ENCODE data around the gene NSMF. TPM values are rescaled to one million over a fixed set of nuclear protein-coding genes. Genes with fewer than 3 reads are reported as not detected.

The NSMF gene
- total RNA-seq, 1 donor: 22.0 TPM

DNA sequence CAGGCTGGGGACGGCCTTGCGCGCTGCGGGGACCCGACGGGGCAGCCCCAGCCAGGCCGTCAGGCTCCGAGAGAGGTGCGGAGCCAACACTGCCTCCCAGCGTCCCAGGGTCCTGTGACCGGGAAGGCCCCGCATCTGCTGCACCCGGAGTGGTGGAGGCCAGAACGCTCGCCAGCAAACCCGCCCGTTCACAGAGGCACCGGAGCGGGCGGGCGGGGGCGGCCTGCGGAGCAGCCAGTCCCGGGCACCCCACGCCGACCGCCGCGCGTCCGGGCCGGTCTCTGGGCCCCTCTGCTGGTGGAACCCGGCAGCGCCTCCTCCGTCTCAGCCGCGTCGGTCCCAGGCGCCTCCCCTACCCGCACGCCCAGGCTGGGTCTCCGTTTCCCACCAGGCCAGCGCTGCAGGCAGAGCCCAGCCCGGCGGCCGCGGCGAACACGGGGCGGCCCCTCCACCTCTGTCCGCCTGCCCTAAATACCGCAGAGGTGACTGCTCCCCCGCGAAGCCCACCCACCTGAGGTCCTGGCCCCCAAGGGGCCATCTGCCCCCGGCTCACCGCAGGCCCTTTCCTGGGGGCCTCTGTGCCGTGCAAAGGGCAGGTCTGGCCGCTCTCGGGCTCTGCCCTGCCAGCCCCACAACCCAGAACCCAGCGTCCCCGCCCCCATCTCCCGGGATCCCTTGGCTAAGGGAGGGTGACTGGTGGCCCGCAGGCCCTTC lies 52.1 kb downstream of the NSMF start:
- TF ChIP-seq, protein P1, sequence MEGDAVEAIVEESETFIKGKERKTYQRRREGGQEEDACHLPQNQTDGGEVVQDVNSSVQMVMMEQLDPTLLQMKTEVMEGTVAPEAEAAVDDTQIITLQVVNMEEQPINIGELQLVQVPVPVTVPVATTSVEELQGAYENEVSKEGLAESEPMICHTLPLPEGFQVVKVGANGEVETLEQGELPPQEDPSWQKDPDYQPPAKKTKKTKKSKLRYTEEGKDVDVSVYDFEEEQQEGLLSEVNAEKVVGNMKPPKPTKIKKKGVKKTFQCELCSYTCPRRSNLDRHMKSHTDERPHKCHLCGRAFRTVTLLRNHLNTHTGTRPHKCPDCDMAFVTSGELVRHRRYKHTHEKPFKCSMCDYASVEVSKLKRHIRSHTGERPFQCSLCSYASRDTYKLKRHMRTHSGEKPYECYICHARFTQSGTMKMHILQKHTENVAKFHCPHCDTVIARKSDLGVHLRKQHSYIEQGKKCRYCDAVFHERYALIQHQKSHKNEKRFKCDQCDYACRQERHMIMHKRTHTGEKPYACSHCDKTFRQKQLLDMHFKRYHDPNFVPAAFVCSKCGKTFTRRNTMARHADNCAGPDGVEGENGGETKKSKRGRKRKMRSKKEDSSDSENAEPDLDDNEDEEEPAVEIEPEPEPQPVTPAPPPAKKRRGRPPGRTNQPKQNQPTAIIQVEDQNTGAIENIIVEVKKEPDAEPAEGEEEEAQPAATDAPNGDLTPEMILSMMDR (IDR thresholded peaks at IDR 0.05; ENCODE audit: insufficient read depth, low read depth, low read length): peak; percentile 72
- DNase-seq (ENCODE audit: low read depth): peak; percentile 59
- H3K4me3 ChIP-seq (ENCODE audit: low read depth, low read length): peak overlapping the region; percentile 43

DNA sequence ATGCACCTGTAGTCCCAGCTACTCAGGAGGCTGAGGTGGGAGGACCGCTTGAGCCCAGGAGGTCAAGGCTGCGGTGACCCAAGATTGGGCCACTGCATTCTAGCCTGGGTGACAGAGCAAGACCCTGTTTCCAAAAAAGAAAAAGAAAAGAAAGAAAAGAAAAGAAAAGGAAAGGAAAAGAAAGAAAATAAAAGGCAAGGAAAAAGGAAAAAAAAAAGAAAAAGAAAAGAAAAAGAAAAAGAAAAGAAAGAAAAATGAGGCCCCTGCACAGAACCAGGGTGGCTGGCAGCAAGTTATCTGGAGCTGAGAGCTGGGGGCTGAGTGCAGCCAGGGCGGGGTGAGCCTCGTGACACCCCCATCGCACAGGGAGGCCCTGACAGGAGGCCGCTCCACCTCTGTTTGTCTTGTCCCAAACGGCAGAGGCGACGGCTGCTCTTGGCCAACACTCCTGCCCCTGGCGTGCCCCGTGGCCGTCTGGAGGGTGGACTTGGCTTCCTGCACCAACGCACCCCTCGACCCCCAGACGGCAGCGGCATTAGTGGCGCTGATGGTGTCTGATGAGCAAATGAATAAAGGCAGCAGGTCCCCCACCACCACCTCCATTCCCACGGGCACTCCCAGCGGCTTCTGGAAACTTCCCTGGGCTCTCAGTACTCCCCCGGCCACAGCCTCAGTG lies 52.9 kb downstream of the NSMF start:
- peak overlapping the region; percentile 43 for H3K4me3 ChIP-seq (ENCODE audit: low read depth, low read length)
- TF ChIP-seq, protein P1 (IDR thresholded peaks at IDR 0.05; ENCODE audit: insufficient read depth, low read depth, low read length): no peak
- no peak for DNase-seq (ENCODE audit: low read depth)

DNA sequence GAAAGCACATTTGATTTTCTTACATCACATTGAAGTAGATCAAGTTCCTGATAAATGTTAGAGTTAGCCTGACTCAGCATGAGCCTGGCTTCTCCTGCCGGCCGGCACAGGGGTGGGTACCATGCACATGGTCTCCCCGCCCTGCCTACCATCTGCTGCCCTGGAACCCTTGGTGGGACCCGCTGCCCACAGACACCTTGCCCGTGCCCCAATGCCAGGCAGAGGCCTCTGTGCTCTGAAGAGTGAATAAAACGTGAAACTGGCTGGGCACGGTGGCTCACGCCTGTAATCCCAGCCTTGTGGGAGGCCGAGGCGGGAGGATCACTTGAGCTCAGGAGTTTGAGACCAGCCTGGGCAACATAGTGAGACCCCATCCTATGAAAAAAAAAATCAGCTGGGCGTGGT lies 53.5 kb downstream of the NSMF start:
- DNase-seq (ENCODE audit: low read depth): no peak
- TF ChIP-seq, protein P1 (IDR thresholded peaks at IDR 0.05; ENCODE audit: insufficient read depth, low read depth, low read length): no peak
- H3K4me3 ChIP-seq (ENCODE audit: low read depth, low read length): no peak overlapping the region

DNA sequence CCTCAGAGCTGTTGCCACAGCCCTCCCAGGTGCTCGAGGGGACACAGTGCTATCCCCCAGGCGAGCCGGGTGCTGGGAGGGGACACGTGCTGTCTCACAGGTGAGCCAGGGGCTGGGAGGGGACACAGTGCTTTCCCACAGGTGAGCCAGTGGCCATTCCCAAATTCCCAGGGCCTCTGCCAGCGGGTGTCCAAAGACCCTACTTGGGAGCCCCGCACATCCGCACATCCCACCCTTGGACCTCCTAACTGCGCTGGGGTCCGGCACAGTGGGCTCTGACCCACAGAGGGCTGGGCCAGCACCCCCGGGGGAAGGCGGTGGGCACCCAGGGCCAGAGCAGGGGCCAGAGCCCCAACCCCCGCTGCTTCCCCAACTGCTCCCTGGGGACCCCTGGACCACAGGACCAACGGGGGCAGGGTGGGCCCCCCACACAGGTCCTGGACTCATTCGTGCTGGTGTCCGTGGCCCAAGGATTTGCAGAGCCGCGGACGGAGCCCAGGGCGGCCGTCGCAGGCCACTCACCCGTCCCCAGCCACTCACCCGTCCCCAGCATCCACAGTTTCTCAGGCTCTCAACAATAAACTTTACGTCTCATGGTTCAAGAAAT lies 54.1 kb downstream of the NSMF start:
- no peak overlapping the region for H3K4me3 ChIP-seq (ENCODE audit: low read depth, low read length)
- TF ChIP-seq, protein P1 (IDR thresholded peaks at IDR 0.05; ENCODE audit: insufficient read depth, low read depth, low read length): no peak
- DNase-seq (ENCODE audit: low read depth): no peak

DNA sequence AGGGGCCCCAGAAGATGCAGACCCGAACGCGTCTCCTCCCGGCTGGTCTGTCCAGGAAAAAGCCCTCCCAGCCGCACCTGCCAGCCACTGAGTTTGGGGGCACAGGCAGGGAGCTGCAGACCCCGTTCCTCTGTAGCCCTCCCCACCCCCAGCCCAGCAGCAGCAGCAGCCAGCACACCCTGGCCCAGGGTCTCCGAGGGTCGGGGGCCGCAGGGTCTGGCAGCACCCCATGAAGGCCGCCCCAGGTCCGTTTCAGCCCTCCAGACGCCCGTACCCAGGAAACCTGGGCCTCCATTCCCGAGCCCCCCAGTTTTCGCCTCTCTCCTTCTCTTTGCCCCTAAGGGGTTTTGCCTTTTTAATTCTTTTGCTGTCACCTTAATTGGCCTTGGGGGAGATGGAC lies 55.9 kb downstream of the NSMF start:
- TF ChIP-seq, protein P1 (IDR thresholded peaks at IDR 0.05; ENCODE audit: insufficient read depth, low read depth, low read length): no peak
- no peak overlapping the region for H3K4me3 ChIP-seq (ENCODE audit: low read depth, low read length)
- DNase-seq (ENCODE audit: low read depth): no peak

DNA sequence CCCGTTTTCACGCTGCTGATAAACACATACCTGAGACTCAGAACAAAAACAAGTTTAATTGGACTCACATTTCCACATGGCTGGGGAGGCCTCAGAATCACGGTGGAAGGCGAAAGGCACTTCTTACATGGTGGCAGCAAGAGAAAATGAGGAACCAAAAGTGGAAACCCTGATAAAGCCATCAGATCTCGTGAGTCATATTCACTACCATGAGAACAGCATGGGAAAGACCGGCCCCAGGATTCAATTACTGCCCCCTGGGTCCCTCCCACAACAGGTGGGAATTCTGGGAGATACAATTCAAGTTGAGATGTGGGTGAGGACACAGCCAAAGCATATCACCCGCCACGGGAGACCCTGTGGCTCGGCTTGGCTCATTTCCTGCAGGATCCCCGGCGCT lies 56.4 kb downstream of the NSMF start:
- TF ChIP-seq, protein P1 (IDR thresholded peaks at IDR 0.05; ENCODE audit: insufficient read depth, low read depth, low read length): no peak
- no peak overlapping the region for H3K4me3 ChIP-seq (ENCODE audit: low read depth, low read length)
- DNase-seq (ENCODE audit: low read depth): no peak

Data from fibroblast of villous mesenchyme (primary cell).